Neural crest cell (in vitro differentiated cells): ENCODE results near the gene SLC12A7. TPM values are rescaled to one million over a fixed set of nuclear protein-coding genes. Genes with fewer than 3 reads are reported as not detected.

Experiments
- DNase-seq: peaks from one replicate; pipeline ENCODE4 v3.0.0; 2021; ENCODE audit warnings: low read depth, mixed read lengths, low spot score
- H3K27ac Mint-ChIP-seq: one replicate; pipeline ENCODE4 v1.8.0; 2021; ENCODE audit warnings: mild to moderate bottlenecking, mixed read lengths; ENCODE audit not compliant: unreplicated experiment
- H3K27me3 Mint-ChIP-seq: 2 replicates; pipeline ENCODE4 v1.8.0; 2021; ENCODE audit warnings: low read depth, mild to moderate bottlenecking, mixed read lengths
- H3K36me3 Mint-ChIP-seq: 2 replicates; pipeline ENCODE4 v1.8.0; 2021; ENCODE audit warnings: low read depth, mild to moderate bottlenecking, mixed read lengths
- H3K4me1 Mint-ChIP-seq: 2 replicates; pipeline ENCODE4 v1.8.0; 2021; ENCODE audit warnings: mixed read lengths
- H3K4me3 Mint-ChIP-seq: one replicate; pipeline ENCODE4 v1.8.0; 2021; ENCODE audit warnings: mild to moderate bottlenecking, mixed read lengths
- H3K9me3 Mint-ChIP-seq: 2 replicates; pipeline ENCODE4 v1.8.0; 2021; ENCODE audit warnings: mixed read lengths
- CTCF ChIP-seq: fragments of 200-600 bp; sonication (generic); conservative IDR thresholded peaks from 2 replicates; pipeline ENCODE4 v1.5.0; 2021; ENCODE audit warnings: antibody characterized with exemption, mild to moderate bottlenecking
- total RNA-seq: library from RNA; stranded (reverse); gene quantifications from 2 replicates; pipeline ENCODE4 v1.2.1, GENCODE V29; 2021

The SLC12A7 gene
- total RNA-seq, 1 donor from 2014 or later = 40.7 TPM

GRCh38 chr5:1042626-1043025, 69.2 kb downstream of the SLC12A7 start:
- H3K9me3 Mint-ChIP-seq = peaks cover 73% of the 10 kb centered on the region
- no peak overlapping the region for H3K4me3 Mint-ChIP-seq
- H3K27me3 Mint-ChIP-seq = no peaks in the 10 kb centered on the region
- DNase-seq = no peak
- no peak for TF ChIP-seq CTCF
- H3K4me1 Mint-ChIP-seq = peaks cover 17% of the 10 kb centered on the region
- H3K36me3 Mint-ChIP-seq = peaks cover 57% of the 10 kb centered on the region
- H3K27ac Mint-ChIP-seq = no peak overlapping the region

- H3K4me3 Mint-ChIP-seq = no peak overlapping the region
- DNase-seq = no peak
- no peaks in the 10 kb centered on the region for H3K27me3 Mint-ChIP-seq
- TF ChIP-seq CTCF = no peak
- peaks cover 61% of the 10 kb centered on the region for H3K9me3 Mint-ChIP-seq
- H3K36me3 Mint-ChIP-seq = peaks cover 56% of the 10 kb centered on the region
- peaks cover 17% of the 10 kb centered on the region for H3K4me1 Mint-ChIP-seq
- no peak overlapping the region for H3K27ac Mint-ChIP-seq
Measured at GRCh38 chr5:1041225-1042143, 70.4 kb downstream of the SLC12A7 start.

- H3K9me3 Mint-ChIP-seq = peaks cover 52% of the 10 kb centered on the region
- H3K36me3 Mint-ChIP-seq = peaks cover 50% of the 10 kb centered on the region
- no peak overlapping the region for H3K27ac Mint-ChIP-seq
- peaks cover 17% of the 10 kb centered on the region for H3K4me1 Mint-ChIP-seq
- H3K4me3 Mint-ChIP-seq = no peak overlapping the region
- TF ChIP-seq CTCF = no peak
- no peak for DNase-seq
- H3K27me3 Mint-ChIP-seq = no peaks in the 10 kb centered on the region
Measured at GRCh38 chr5:1040571-1040970, 71.3 kb downstream of the SLC12A7 start.

GRCh38 chr5:1039706-1040260, 72.1 kb downstream of the SLC12A7 start:
- peaks cover 44% of the 10 kb centered on the region for H3K9me3 Mint-ChIP-seq
- H3K27me3 Mint-ChIP-seq = no peaks in the 10 kb centered on the region
- H3K4me1 Mint-ChIP-seq = peaks cover 10% of the 10 kb centered on the region
- no peak for DNase-seq
- peaks cover 42% of the 10 kb centered on the region for H3K36me3 Mint-ChIP-seq
- H3K27ac Mint-ChIP-seq = peak overlapping the region; percentile 71
- TF ChIP-seq CTCF = no peak
- no peak overlapping the region for H3K4me3 Mint-ChIP-seq

- Mint-ChIP-seq H3K4me1 (peaks cover 5% of the 10 kb centered on the region), H3K27me3 (no peaks in the 10 kb centered on the region), H3K4me3 (no peak overlapping the region), H3K27ac (no peak overlapping the region), H3K36me3 (peaks cover 40% of the 10 kb centered on the region), H3K9me3 (peaks cover 38% of the 10 kb centered on the region)
- DNase-seq = no peak
- no peak for TF ChIP-seq CTCF
Measured at GRCh38 chr5:1039210-1039548, 72.7 kb downstream of the SLC12A7 start.
